Activated naive CD8-positive, alpha-beta T cell treated with anti-CD3 and anti-CD28 coated beads for 36 hours (primary cell): ENCODE results near the gene ZIC1. TPM values are rescaled to one million over a fixed set of nuclear protein-coding genes. Genes with fewer than 3 reads are reported as not detected.

Source experiments
- DNase-seq: peaks from one replicate; pipeline ENCODE4 v3.0.0; 2021
- H3K27ac Mint-ChIP-seq: one replicate; pipeline ENCODE4 v1.8.0; 2022; ENCODE audit warnings: mild to moderate bottlenecking, moderate library complexity, mixed read lengths
- H3K27me3 Mint-ChIP-seq: one replicate; pipeline ENCODE4 v1.8.0; 2022; ENCODE audit warnings: mild to moderate bottlenecking, mixed read lengths
- H3K36me3 Mint-ChIP-seq: one replicate; pipeline ENCODE4 v1.8.0; 2021; ENCODE audit warnings: mild to moderate bottlenecking, mixed read lengths
- H3K4me1 Mint-ChIP-seq: one replicate; pipeline ENCODE4 v1.8.0; 2021; ENCODE audit warnings: mixed read lengths
- H3K4me3 Mint-ChIP-seq: one replicate; pipeline ENCODE4 v1.8.0; 2022; ENCODE audit warnings: mild to moderate bottlenecking, moderate library complexity, mixed read lengths
- H3K9me3 Mint-ChIP-seq: one replicate; pipeline ENCODE4 v1.8.0; 2022; ENCODE audit warnings: mixed read lengths
- total RNA-seq, 2 experiments: library from RNA; stranded (reverse); gene quantifications; one replicate each; pipeline ENCODE4 v1.2.3, GENCODE V29; 2021

Gene ZIC1
- total RNA-seq, 2 experiments from 2014 or later = not detected

DNA sequence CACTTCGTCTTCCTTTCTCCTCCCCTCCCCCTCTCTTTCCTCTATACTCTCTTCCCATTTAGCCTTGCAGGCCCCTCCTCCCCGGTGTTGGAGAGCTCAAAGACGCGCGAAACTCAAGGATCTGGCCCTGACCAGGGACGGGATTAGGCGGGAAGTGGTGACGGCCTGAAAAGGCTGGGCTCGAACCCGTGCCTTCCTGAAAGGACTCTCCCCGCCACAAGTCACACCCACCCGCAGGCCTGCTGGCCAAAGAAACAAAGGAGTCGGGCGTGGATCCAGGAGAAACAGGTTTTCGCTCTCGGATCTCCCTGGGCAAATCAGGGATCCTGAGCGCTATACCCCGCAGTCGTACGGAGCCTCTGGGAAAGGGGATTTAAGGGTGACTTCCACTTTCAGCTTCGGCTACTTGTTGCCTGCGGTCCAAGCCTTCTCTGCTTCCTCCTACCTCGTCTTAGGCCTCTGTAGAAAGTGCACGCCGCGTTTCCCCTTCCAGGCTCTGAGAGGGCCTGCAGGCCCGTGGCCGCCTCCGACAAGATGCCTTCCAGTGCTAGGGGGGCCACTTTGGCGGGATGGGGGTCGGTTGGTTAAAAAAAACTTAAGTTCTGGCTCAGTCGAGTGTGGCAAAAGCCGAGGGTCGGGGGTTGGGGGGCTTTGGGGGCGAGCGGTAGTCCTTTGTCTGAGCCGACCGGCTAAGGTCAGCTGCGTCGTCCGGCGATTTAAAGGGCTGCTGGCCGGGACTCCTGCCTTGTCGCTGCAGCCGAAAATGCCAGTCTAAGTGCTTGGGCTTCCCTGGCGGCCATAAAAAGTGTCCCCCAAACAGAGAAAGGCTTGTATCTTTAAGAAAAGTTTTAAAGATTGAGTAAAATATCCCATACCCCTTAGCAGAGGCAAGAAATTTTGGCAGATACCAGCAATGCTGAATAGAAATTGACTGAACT is 11.0 kb upstream of the ZIC1 start:
- Mint-ChIP-seq H3K9me3 (peaks cover 1% of the 10 kb centered on the region), H3K4me1 (peaks cover 4% of the 10 kb centered on the region), H3K4me3 (no peak overlapping the region), H3K27ac (no peak overlapping the region), H3K27me3 (peaks cover 84% of the 10 kb centered on the region), H3K36me3 (peaks cover 6% of the 10 kb centered on the region)
- DNase-seq = no peak

DNA sequence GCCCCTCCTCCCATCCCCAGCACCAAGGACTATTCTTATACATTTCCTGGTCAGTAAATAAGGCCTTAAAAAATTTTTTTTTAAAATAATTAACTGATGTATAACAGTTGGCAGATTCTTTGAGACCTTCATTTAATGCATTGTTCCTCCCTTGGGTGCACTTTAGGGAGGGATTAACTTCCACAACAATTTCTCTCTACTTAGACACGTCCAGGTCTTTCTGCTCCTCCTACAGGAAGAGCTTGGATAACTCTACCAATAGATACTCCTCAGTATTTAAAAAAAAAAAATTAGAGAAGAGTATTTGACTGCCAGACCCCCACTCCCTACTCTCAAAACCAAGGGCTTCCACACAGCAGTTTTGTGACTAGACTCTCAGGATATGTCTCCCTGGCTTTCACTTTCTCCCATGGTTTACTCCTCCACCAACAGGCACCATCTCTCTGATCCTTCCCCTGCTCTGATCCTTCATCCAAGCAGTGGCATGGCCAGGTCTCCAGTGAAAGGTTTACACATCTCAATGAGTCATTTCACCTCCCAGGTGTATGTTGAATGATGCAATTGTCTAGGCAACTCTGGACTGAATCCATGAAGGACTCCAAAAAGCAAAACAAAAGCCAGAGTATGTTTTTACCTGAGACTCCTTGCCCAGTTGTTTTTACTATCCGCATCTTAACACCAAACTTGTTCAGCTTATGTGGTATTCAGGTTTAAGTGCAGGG is 10.2 kb upstream of the ZIC1 start:
- Mint-ChIP-seq H3K27ac (no peak overlapping the region), H3K4me3 (no peak overlapping the region), H3K36me3 (peaks cover 4% of the 10 kb centered on the region), H3K9me3 (peaks cover 1% of the 10 kb centered on the region), H3K27me3 (peaks cover 85% of the 10 kb centered on the region), H3K4me1 (peaks cover 3% of the 10 kb centered on the region)
- DNase-seq = no peak

DNA sequence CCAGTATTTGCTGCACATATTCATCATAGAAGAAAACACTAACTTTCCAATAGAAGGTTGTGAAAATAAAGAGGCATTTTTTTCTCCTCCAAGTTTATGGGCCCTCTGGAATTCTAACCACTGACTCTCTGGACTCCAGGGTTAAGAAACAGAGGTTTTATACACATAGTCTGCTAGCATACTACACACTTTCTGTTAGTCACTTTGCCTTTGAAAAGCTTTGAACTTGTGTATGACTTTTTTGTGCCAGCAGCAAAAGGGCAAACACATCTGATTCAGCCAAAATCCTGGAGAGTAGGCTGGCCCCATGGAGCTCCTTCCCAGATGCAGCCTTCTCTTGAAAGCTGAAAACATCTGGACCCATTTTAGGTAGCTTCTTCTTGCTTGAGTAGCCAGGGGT is 9.1 kb upstream of the ZIC1 start:
- DNase-seq = no peak
- Mint-ChIP-seq H3K4me3 (no peak overlapping the region), H3K9me3 (peaks cover 1% of the 10 kb centered on the region), H3K4me1 (peaks cover 2% of the 10 kb centered on the region), H3K36me3 (peaks cover 2% of the 10 kb centered on the region), H3K27ac (no peak overlapping the region), H3K27me3 (peaks cover 85% of the 10 kb centered on the region)

DNA sequence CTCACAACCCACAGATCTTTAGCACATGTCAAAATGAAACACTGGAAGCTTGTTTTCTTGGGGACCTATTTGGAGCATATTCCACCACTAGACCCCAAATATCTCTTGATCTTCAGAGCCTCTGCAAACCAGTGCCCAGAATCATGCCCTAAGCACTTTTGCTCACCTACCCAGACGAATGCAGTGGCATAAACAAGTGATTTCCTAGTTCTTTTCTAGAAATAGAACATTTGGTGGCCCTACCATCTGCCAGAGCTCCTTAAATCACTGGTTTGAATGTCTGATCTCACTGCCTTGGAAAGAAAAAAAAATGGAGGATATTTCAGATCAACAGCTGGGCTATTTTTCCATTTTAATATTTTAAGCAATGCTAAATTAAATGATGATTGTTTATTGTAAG is 8.2 kb upstream of the ZIC1 start:
- peaks cover 1% of the 10 kb centered on the region for H3K9me3 Mint-ChIP-seq
- H3K36me3 Mint-ChIP-seq = peaks cover 2% of the 10 kb centered on the region
- no peak overlapping the region for H3K4me3 Mint-ChIP-seq

DNA sequence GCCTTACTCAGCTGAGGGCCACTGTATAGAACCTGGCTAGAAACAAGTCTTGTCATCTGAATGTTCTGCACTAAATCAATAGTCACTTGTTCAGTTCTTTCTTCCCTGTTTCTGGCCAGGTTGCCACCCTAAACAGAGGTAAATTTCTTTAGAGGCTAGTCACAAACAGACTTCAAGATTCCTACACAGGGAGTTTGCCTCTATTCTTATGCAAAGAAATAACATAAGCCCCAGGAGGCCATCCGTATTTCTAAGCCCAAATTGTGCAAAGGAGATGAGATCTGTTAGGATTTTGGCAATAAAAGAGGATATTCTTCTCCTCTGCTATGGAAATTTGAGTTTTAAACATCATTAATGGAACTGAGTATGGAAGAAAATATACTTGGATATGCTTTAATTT is 7.7 kb upstream of the ZIC1 start:
- no peak overlapping the region for H3K4me3 Mint-ChIP-seq
- no peak for DNase-seq
- H3K9me3 Mint-ChIP-seq = peaks cover 1% of the 10 kb centered on the region
- peaks cover 2% of the 10 kb centered on the region for H3K36me3 Mint-ChIP-seq
- peaks cover 2% of the 10 kb centered on the region for H3K4me1 Mint-ChIP-seq
- peaks cover 88% of the 10 kb centered on the region for H3K27me3 Mint-ChIP-seq
- no peak overlapping the region for H3K27ac Mint-ChIP-seq

More for the DNA sequence above, 8.2 kb upstream of the ZIC1 start:
- DNase-seq = no peak
- Mint-ChIP-seq H3K4me1 (peaks cover 2% of the 10 kb centered on the region), H3K27me3 (peaks cover 85% of the 10 kb centered on the region), H3K27ac (no peak overlapping the region)

DNA sequence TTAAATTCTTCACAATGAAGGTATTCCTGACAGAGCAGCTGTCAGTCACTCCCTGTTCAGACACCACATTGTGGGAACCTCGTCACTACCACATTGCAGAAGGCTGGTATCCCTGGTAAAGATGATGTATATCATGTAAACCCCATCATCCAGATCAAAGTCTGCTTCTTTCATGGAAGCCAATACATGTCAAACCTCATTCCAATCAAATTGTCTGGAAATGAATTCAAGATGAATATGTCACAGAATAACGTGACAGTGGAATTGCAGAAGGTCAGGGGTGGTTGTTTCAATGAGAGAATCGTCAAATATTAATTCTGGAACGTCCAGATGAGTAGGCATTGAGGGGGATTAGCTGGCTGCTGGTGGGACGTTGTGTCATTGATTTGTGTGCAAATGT is 7.0 kb upstream of the ZIC1 start:
- peaks cover 3% of the 10 kb centered on the region for H3K36me3 Mint-ChIP-seq
- DNase-seq = no peak
- peaks cover 5% of the 10 kb centered on the region for H3K4me1 Mint-ChIP-seq
- H3K27ac Mint-ChIP-seq = no peak overlapping the region
- H3K9me3 Mint-ChIP-seq = peaks cover 1% of the 10 kb centered on the region
- H3K27me3 Mint-ChIP-seq = peaks cover 88% of the 10 kb centered on the region
- no peak overlapping the region for H3K4me3 Mint-ChIP-seq

DNA sequence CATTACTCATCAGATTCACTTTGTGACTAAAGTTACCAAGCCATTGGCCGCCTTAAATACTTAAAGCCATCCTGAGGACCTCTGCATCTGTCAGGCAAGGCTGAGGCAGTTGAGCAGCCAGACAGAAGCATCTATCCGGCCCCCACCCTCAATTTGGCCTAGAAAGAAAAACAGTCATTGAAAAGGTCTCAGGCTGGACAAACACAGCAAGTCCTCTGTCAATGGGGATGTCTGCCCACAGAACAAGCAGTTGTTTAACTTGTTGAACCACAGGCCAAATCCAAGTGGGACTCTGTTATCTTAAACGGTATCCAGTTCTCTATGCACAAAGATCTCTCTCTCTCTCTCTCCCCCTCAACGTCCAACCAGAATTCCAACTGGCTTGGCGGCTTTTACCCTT is 5.7 kb upstream of the ZIC1 start:
- peaks cover 9% of the 10 kb centered on the region for H3K9me3 Mint-ChIP-seq
- DNase-seq = no peak
- peaks cover 14% of the 10 kb centered on the region for H3K36me3 Mint-ChIP-seq
- H3K27me3 Mint-ChIP-seq = peaks cover 88% of the 10 kb centered on the region
- no peak overlapping the region for H3K27ac Mint-ChIP-seq
- no peak overlapping the region for H3K4me3 Mint-ChIP-seq
- peaks cover 9% of the 10 kb centered on the region for H3K4me1 Mint-ChIP-seq

DNA sequence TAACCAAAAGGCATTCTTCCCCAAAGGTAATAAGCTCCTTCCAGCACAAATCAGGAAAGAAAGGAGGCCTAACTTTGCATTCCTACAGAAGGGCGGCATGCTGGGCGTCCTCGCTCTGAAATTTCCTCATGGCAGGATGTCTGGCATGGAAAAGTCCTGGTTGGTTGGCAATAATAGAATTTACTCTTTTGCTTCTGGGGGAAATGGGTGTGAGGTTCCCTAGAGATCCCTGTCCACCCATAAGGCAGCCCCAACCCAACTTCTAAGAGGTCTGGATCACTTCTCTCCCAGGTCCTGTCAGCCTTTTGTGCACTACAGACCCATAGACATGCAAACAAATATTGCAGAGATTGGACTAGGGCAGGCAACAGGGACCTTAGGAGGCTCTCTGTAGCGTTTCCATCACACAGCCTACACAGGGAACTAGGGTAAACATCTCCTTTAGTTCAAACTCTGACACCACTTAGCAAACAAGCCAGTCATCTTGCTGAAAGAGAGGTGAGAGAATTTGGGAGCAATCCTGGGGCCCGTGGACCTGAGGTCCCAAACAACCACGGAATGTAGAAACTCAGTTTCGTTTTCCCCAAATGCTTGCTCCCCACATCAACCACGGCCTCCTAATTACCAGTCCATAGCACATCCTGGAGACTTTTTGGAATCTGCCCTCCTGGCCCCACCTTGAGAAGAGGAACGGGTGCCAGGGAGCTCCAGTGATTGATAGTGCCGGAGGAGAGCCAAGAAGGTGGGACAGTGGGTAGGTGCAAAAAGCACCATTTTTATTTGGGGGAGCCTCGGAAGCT is 5.0 kb upstream of the ZIC1 start:
- peaks cover 89% of the 10 kb centered on the region for H3K27me3 Mint-ChIP-seq
- no peak overlapping the region for H3K4me3 Mint-ChIP-seq
- no peak for DNase-seq
- H3K4me1 Mint-ChIP-seq = peaks cover 9% of the 10 kb centered on the region
- peaks cover 12% of the 10 kb centered on the region for H3K9me3 Mint-ChIP-seq
- H3K36me3 Mint-ChIP-seq = peaks cover 17% of the 10 kb centered on the region
- H3K27ac Mint-ChIP-seq = no peak overlapping the region

DNA sequence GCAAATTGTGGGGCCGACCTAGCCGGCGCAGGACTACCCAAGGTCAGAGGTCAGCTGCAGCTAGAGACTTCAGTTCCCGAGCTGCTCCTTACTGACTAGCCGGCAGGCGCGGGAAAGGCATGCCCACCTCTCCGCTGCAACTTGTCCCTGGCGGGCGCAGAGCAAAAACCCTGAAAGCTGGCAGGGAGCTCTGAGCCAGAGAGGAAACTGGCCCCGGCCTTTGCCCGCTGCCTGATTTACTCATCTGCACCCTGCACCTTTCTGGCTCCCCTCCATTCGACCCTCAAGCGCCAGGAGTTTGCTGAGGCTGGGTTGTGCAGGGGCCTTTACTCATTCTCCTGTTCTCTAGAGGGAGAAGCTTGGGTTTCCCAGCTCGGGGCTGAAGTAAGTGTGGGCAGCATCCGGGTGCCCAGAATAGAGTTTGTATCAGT is 4.3 kb upstream of the ZIC1 start:
- DNase-seq = no peak
- peaks cover 12% of the 10 kb centered on the region for H3K9me3 Mint-ChIP-seq
- peaks cover 88% of the 10 kb centered on the region for H3K27me3 Mint-ChIP-seq
- H3K27ac Mint-ChIP-seq = no peak overlapping the region
- peaks cover 11% of the 10 kb centered on the region for H3K4me1 Mint-ChIP-seq
- peaks cover 20% of the 10 kb centered on the region for H3K36me3 Mint-ChIP-seq
- no peak overlapping the region for H3K4me3 Mint-ChIP-seq

DNA sequence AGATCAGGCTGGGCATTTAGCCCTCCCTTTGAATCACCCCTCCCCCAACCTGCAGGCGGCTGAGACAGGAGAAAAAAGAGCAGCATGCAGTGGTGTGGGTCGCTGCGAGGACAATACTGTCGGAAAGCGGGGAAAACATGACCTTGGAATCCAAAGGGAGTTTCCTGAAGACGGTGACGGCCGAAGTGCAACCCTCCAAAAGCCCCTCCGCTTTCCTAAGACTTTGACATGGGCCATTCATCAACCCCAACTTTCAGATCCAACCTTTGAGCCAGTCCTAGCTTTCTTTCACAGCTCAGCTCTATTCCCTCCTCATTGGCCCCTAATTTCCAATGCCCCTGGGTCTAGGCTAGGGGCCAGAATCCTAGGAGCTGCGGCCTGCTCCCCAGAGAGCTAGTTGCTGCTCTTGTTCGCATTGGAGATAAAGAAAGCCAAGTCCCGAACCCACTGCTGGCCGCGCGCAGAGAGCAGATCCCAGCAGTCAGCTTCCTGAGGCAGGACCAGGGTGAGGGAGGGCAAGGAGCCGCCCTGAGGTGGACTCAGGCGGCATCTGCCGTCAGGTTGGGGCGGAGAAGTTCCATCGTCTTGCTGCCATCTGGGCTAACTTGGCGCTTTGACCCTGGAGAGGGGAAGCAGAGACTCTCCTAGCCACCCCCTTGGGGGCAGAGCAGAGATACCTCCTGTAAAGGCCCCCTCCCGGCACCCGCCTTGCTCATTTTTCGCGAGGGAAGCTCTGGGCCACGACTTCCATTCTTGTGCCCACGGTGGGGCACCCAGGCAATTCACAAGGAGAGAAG is 3.7 kb upstream of the ZIC1 start:
- peaks cover 92% of the 10 kb centered on the region for H3K27me3 Mint-ChIP-seq
- peaks cover 11% of the 10 kb centered on the region for H3K4me1 Mint-ChIP-seq
- no peak for DNase-seq
- H3K9me3 Mint-ChIP-seq = peaks cover 12% of the 10 kb centered on the region
- no peak overlapping the region for H3K4me3 Mint-ChIP-seq
- H3K27ac Mint-ChIP-seq = no peak overlapping the region
- H3K36me3 Mint-ChIP-seq = peaks cover 20% of the 10 kb centered on the region

DNA sequence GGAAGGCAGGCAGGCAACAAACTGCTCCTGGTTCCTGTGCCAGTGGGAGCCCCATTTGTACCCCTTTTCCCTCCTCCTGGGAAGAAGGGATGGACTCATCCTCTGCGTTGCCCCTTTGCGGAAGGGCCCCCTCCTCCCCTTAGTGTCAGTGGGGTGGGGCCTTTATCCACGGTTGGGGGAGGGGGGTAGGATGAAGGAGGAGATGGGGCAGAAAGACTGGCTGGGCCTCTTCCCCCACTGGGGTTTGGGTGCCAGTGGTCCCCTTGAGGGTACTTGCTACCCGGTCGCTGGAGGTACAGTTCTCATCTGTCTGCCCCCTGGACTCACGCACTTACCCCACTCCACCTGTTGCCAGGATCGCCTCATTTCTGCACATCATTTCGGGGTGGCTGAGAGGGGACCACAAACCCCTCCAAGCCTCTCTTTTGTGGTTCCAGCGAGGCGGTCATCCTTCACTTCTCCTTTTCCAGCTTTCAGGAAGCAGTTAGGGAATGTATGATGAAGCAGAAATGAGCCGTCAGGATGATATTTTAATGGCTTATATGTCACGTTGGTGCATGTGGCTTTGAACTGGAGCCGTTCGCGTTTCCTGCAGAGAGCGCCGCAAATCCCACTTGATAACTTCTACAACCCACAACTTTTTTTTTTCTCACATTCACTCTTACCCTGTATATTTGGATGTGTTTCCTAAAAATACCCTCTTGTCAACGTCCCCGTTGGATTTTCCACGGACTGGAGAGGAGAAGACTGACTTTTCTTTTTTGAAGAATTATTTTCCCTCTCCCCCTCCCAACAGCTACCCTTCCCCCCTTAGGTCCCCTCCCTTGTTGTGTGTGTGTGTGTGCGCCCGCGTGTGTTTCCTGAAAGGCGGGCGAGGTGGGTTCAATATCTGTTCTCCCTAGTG is 2.9 kb upstream of the ZIC1 start, which contains the start of gene ZIC4:
Gene ZIC4 (minus strand): TSS at position 516 of the 904 bp plus-strand sequence. CDS start 3,746 bp downstream, outside the sequence.
- Mint-ChIP-seq H3K4me3 (no peak within 1 kb of the TSS), H3K27me3 (peaks cover 92% of the 10 kb centered on the region), H3K9me3 (peaks cover 15% of the 10 kb centered on the region), H3K4me1 (peaks cover 14% of the 10 kb centered on the region), H3K36me3 (peaks cover 26% of the 10 kb centered on the region), H3K27ac (no peak within 1 kb of the TSS)
- DNase-seq = no peak

DNA sequence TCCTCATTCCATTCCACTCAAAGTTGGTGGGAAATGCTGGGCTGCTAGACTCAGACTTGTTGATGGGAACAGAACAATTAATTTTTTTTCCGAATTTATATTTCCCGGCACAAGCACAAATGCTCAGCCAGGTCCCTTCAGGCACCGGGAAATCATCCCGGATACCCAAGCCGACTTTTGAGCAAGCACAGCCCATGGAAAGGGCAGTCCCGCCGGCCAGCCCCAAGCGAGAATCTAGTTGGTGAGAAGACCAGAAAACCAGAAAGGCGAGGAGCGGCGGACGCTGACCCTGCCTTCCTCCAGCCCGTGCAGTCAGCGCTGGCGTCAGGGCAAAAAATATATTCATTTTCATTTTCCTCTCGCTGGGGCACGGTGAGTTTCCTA is 2.1 kb upstream of the ZIC1 start:
- Mint-ChIP-seq H3K27me3 (peaks cover 94% of the 10 kb centered on the region), H3K36me3 (peaks cover 33% of the 10 kb centered on the region), H3K4me3 (no peak overlapping the region), H3K27ac (no peak overlapping the region), H3K4me1 (peaks cover 20% of the 10 kb centered on the region), H3K9me3 (peaks cover 23% of the 10 kb centered on the region)
- no peak for DNase-seq

DNA sequence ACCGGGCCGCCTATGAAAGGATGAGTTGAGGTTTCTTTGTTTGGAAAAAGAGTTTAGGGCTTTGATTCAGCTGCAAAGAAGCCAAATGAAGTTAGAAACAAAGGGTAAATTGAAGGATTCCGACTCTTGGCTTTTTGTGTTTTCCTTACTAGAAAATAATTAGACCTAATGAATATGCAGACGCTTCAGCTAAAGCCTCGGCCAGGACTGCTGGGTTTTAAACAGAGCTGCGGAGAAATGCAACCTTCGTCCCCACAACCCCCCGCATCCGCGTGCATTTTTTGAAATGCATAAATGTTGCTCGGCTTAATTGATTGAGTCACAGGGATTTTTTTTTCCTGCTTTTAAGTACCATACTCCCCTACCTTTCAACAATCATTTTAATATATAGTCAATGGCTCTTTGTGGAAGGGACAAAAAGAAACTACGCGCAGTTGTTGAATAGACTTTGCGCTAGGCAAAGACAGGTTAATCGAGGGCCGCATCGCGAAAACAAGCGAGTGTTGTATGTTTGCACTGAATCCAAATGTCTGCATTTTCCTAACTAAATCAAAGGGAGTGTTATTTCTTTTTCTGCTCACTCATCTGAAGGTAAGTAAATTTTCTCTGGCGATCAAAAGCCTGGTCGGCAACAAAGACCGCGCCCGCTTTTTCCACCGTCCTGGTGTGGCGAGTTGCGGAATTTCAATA is 1.5 kb upstream of the ZIC1 start:
- no peak overlapping the region for H3K27ac Mint-ChIP-seq

More for the DNA sequence above, 1.5 kb upstream of the ZIC1 start:
- Mint-ChIP-seq H3K4me3 (no peak overlapping the region), H3K27me3 (peaks cover 94% of the 10 kb centered on the region), H3K9me3 (peaks cover 25% of the 10 kb centered on the region), H3K36me3 (peaks cover 33% of the 10 kb centered on the region), H3K4me1 (peaks cover 25% of the 10 kb centered on the region)
- DNase-seq = no peak
